Stimulated activated memory B cell treated with anti-CD40 and anti-IgM and Interleukin-4, amounts not matched to agents 10 μg/mL and 1 μg/mL and 100 μg/mL, for 72 hours (primary cell): ENCODE measurements around the gene TMEM9.
A peak's percentile ranks its signal among the peaks of the same experiment; 100 is the strongest.
"Not testable (repeated sequence)": the region's sequence is repeated elsewhere in the genome, so short reads cannot be mapped to it uniquely, and the experiment has no call there.

Experiments
- ATAC-seq: fragments of 150-1000 bp; cut with Tn5 transposase; 2 replicates; pipeline ENCODE4 v1.10.0; 2021
- H3K27ac Mint-ChIP-seq: one replicate; pipeline ENCODE4 v1.8.0; 2022; ENCODE audit warnings: mild to moderate bottlenecking, mixed read lengths
- H3K27me3 Mint-ChIP-seq: one replicate; pipeline ENCODE4 v1.8.0; 2022; ENCODE audit warnings: mixed read lengths
- H3K36me3 Mint-ChIP-seq: one replicate; pipeline ENCODE4 v1.8.0; 2022; ENCODE audit warnings: mixed read lengths
- H3K4me1 Mint-ChIP-seq: one replicate; pipeline ENCODE4 v1.8.0; 2022; ENCODE audit warnings: mixed read lengths
- H3K4me3 Mint-ChIP-seq: one replicate; pipeline ENCODE4 v1.8.0; 2022; ENCODE audit warnings: mild to moderate bottlenecking, moderate library complexity, mixed read lengths
- H3K9me3 Mint-ChIP-seq: one replicate; pipeline ENCODE4 v1.8.0; 2022; ENCODE audit warnings: mixed read lengths

The TMEM9 gene

GRCh38 chr1:201164645-201165044 is 10.4 kb upstream of the TMEM9 start:
- Mint-ChIP-seq H3K27ac (no peak overlapping the region), H3K4me3 (no peak overlapping the region), H3K27me3 (no peaks in the 10 kb centered on the region), H3K4me1 (no peaks in the 10 kb centered on the region), H3K36me3 (no peaks in the 10 kb centered on the region), H3K9me3 (no peaks in the 10 kb centered on the region)
- ATAC-seq = no peak

DNA sequence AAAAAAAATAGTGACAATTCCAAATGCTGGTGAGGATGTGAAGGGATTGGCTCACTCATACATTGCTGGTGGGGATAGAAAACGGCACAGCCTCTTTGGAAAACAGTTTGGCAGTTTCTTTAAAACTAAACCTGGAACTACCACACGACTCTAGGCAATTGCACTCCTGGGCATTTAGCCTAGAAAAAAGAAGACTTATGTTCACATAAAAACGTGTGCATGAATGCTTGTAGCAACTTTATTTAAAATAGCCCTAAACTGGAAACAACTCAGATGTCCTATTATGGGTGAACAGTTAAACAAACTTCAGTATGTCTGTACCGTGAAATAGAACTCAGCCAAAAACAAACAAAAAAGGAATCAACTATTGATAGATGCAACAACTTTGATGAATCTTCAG is 9.4 kb upstream of the TMEM9 start:
- no peak overlapping the region for H3K27ac Mint-ChIP-seq
- no peak for ATAC-seq
- H3K4me3 Mint-ChIP-seq = no peak overlapping the region
- peaks cover 6% of the 10 kb centered on the region for H3K27me3 Mint-ChIP-seq
- no peaks in the 10 kb centered on the region for H3K36me3 Mint-ChIP-seq
- H3K4me1 Mint-ChIP-seq = no peaks in the 10 kb centered on the region
- no peaks in the 10 kb centered on the region for H3K9me3 Mint-ChIP-seq

- not testable (repeated sequence) for H3K4me1 Mint-ChIP-seq, H3K9me3 Mint-ChIP-seq, H3K36me3 Mint-ChIP-seq, H3K27ac Mint-ChIP-seq, ATAC-seq, H3K4me3 Mint-ChIP-seq
- H3K27me3 Mint-ChIP-seq = peaks cover 13% of the 10 kb centered on the region
Measured at GRCh38 chr1:201163036-201163435, 8.8 kb upstream of the TMEM9 start.

DNA sequence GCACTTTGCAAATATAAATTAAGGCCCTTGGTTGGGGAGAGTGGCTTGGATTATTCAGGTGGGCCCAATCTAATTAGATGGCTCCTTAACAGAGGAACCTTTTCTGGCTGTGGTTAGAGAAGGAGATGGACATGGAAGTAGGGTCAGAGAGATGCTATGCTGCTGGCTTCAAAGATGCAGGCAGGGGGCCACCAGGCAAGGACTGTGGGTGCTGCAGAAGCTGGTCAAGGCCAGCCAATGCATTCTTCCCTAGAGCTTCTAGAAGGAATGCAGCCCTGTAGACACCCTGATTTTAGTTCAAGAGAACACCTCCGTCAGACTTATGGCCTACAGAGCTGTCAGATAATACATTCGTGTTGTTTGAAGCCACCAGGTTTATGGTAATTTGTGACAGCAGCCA is 3.7 kb upstream of the TMEM9 start:
- no peaks in the 10 kb centered on the region for H3K36me3 Mint-ChIP-seq
- no peak overlapping the region for H3K4me3 Mint-ChIP-seq
- no peak for ATAC-seq
- peaks cover 35% of the 10 kb centered on the region for H3K27me3 Mint-ChIP-seq
- no peaks in the 10 kb centered on the region for H3K9me3 Mint-ChIP-seq
- H3K4me1 Mint-ChIP-seq = peaks cover 13% of the 10 kb centered on the region
- no peak overlapping the region for H3K27ac Mint-ChIP-seq

DNA sequence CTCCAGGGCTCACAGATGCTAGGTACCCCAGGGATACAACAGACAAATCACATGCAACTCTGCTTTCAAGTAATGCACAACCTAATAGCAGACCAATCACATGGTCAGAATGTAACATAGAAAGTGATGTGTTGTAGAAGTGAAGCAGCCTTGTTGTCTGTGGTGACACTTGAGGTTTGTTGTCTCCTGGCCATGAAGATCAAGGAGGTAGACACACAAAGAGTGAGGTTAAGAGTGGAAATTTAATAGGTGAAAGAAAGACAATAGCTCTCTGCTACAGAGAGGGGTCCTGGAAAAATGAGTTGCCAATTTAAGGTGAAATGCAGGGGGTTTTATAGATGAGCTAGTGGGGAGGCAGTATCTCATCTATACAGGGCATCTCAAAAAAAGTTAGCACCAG is 2.5 kb upstream of the TMEM9 start:
- Mint-ChIP-seq H3K36me3 (peaks cover under 1% of the 10 kb centered on the region), H3K4me1 (peaks cover 13% of the 10 kb centered on the region), H3K27ac (no peak overlapping the region), H3K27me3 (peaks cover 35% of the 10 kb centered on the region), H3K9me3 (no peaks in the 10 kb centered on the region), H3K4me3 (no peak overlapping the region)
- no peak for ATAC-seq

- no peak overlapping the region for H3K27ac Mint-ChIP-seq
- H3K9me3 Mint-ChIP-seq = no peaks in the 10 kb centered on the region
- ATAC-seq = no peak
- peaks cover 35% of the 10 kb centered on the region for H3K27me3 Mint-ChIP-seq
- H3K36me3 Mint-ChIP-seq = peaks cover 5% of the 10 kb centered on the region
- no peak overlapping the region for H3K4me3 Mint-ChIP-seq
- peaks cover 13% of the 10 kb centered on the region for H3K4me1 Mint-ChIP-seq
Measured at GRCh38 chr1:201156346-201156745, 2.1 kb upstream of the TMEM9 start.

GRCh38 chr1:201155354-201155753 is 1.1 kb upstream of the TMEM9 start:
- no peak overlapping the region for H3K4me3 Mint-ChIP-seq
- ATAC-seq = no peak
- peaks cover 13% of the 10 kb centered on the region for H3K4me1 Mint-ChIP-seq
- H3K27ac Mint-ChIP-seq = no peak overlapping the region
- peaks cover 13% of the 10 kb centered on the region for H3K36me3 Mint-ChIP-seq
- H3K9me3 Mint-ChIP-seq = no peaks in the 10 kb centered on the region
- H3K27me3 Mint-ChIP-seq = peaks cover 35% of the 10 kb centered on the region

DNA sequence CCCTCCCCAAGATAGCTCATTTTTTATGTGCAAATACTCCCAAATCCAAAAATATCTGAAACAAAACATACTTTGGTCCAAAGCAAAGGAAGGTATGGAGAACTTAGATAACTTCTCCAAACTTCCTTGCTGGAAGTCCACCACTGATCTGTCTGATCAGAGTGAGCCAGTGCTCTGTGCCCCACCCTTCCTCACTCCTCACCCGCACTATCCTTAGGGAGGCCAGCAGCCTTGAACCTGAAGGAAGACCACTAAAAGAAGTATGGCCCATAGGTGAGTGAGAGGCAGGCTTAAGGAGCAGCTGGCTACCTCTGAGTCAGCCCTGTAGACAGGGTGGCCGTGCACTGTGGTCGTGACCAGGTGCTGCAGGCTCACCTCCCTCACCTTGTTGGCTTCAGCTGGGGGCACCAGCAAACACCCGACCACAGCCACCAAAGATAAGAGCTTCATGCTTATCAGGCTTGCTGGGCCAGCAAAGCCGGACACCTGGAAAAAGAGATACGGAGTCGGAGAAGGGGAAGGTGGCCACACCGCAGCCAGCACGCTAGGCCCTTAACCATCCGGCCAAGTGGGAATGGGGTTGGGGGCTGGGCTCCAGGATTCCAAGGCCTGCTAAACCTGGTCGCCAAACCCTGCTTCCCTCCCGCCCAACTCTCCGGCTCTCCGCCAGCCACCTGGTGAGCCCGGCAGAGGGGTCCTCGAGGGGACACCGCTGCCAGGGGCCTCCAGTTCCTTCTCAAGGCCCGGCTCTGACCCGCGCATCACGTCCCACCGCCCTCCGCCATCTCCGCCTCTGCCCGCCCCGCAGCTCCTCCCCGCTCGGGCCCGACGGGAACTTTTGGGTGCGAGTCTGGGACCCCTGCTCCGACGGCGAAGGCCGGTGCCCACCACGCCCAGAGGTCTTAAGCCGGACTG is 543 bp downstream of the TMEM9 start:
- Mint-ChIP-seq H3K27ac (peak overlapping the region; percentile 80), H3K4me3 (peak overlapping the region; percentile 81), H3K27me3 (peaks cover 29% of the 10 kb centered on the region), H3K4me1 (peaks cover 13% of the 10 kb centered on the region), H3K9me3 (no peaks in the 10 kb centered on the region), H3K36me3 (peaks cover 13% of the 10 kb centered on the region)
- ATAC-seq = peak; percentile 89

DNA sequence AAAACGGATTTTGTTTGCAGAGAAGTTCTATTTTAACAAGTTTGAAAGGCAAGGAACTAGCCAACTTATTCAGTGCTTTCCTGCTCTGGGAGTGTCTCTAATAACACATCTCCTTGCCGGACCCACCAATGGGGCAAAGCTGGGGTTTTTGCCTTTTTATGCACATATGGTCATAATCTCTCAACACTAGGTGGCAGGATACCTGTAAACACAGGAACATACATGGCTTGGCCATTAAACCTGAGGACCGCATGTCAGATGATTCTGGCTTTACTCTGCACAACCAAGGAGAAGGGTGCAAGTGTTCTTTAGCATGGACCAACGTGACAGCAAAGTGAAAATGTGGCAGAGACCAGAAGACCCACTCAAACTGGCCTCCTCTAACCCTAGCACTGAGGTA is 4.9 kb downstream of the TMEM9 start:
- Mint-ChIP-seq H3K27ac (no peak overlapping the region), H3K36me3 (peaks cover 44% of the 10 kb centered on the region), H3K4me3 (no peak overlapping the region), H3K4me1 (peaks cover 7% of the 10 kb centered on the region), H3K27me3 (no peaks in the 10 kb centered on the region), H3K9me3 (no peaks in the 10 kb centered on the region)
- no peak for ATAC-seq

DNA sequence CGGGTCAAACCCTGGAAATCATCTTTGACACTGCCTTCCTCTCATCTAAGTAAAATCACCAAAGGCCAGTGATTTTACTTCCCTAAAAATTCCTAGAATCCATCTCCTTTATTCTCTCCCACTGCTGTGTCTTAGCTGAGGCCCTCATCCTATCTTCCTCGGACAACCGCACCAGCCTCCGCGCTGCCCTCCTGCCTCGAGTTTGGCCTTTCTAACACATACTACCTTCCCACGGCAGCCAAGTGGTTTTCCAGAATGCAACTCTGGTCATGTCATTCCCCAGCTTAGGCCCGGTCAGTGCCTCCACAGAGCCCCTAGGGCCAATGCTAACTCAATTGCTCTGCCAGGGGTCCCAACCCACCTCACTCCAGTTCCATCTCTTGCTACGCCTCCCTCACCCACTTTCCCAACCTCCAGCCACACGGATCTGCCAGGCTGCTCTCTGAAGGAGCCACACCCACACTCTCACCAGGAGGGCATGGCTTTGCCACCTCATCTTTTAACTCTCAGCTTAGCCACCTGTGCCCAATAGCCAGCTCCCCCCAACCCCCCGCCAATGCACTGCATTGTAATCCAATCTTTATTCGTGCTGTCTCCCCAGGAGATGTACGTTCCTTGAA is 6.8 kb downstream of the TMEM9 start:
- Mint-ChIP-seq H3K27ac (no peak overlapping the region), H3K36me3 (peaks cover 62% of the 10 kb centered on the region), H3K27me3 (no peaks in the 10 kb centered on the region), H3K4me1 (no peaks in the 10 kb centered on the region), H3K9me3 (no peaks in the 10 kb centered on the region), H3K4me3 (no peak overlapping the region)
- no peak for ATAC-seq

DNA sequence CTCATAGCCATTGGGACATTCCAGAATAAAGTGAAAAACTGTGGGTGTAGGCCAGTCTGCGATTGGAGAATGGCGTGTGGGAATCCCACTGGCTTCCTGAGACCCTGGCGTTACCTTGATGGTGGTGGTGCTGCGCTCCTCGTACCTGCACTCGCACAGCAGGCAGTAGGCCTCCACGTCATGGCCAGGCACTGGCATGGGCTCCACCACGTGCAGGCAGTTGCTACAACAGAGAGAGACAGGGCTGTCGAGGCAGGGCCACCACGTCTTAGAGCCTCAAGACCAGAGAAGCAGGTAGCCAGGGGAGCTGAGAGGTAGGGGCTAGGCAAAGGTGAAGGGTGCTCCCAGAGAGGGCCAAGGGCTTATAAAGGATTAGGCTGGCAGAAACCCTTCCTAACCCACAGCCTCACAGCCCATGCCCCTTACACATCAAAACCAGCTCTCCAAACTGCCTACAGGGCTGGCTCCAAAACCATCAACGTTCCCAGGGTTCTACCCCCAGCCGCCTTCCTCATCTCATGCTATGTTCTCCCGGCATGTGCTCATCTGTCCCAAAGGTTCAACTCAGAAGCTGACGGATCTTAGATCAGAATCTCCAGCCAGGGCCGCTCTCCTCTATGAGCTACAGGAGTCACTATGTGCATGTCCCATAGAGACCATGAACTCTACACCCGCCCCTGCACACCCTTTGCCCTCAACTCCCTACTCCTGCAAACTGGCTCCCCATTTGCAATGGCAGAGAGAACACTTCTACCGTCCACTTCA is 7.5 kb downstream of the TMEM9 start:
- H3K27me3 Mint-ChIP-seq = no peaks in the 10 kb centered on the region
- no peak overlapping the region for H3K4me3 Mint-ChIP-seq
- H3K9me3 Mint-ChIP-seq = no peaks in the 10 kb centered on the region
- no peak overlapping the region for H3K27ac Mint-ChIP-seq
- no peaks in the 10 kb centered on the region for H3K4me1 Mint-ChIP-seq
- H3K36me3 Mint-ChIP-seq = peaks cover 69% of the 10 kb centered on the region
- ATAC-seq = no peak

DNA sequence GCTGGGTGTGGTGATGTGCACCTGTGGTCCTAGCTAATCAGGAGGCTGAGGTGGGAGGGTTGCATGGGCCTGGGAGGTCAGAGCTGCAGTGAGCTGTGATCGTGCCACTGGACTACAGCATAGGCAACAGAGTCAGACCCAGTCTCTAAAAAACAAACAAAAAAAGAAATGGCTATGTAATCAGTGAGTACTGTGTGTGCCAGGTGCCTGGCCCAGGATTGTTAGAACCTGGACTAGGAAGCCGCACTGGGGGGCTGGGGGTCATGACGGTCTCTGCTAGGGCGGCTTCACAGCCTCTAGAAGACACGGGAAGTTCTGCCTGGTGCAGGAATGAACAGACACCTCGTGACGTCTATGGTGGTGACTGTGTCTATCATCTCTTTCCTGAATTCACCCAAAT is 8.5 kb downstream of the TMEM9 start:
- Mint-ChIP-seq H3K27me3 (no peaks in the 10 kb centered on the region), H3K9me3 (no peaks in the 10 kb centered on the region), H3K4me1 (no peaks in the 10 kb centered on the region), H3K4me3 (no peak overlapping the region), H3K36me3 (peaks cover 63% of the 10 kb centered on the region), H3K27ac (no peak overlapping the region)
- ATAC-seq = no peak

GRCh38 chr1:201145132-201145531 is 9.1 kb downstream of the TMEM9 start:
- Mint-ChIP-seq H3K9me3 (no peaks in the 10 kb centered on the region), H3K4me1 (no peaks in the 10 kb centered on the region), H3K27me3 (no peaks in the 10 kb centered on the region), H3K36me3 (peaks cover 62% of the 10 kb centered on the region), H3K4me3 (no peak overlapping the region), H3K27ac (no peak overlapping the region)
- ATAC-seq = no peak

- no peak overlapping the region for H3K27ac Mint-ChIP-seq
- no peaks in the 10 kb centered on the region for H3K9me3 Mint-ChIP-seq
- no peak for ATAC-seq
- H3K27me3 Mint-ChIP-seq = no peaks in the 10 kb centered on the region
- peaks cover 66% of the 10 kb centered on the region for H3K36me3 Mint-ChIP-seq
- no peak overlapping the region for H3K4me3 Mint-ChIP-seq
- no peaks in the 10 kb centered on the region for H3K4me1 Mint-ChIP-seq
Measured at GRCh38 chr1:201144701-201145100, 9.6 kb downstream of the TMEM9 start.

DNA sequence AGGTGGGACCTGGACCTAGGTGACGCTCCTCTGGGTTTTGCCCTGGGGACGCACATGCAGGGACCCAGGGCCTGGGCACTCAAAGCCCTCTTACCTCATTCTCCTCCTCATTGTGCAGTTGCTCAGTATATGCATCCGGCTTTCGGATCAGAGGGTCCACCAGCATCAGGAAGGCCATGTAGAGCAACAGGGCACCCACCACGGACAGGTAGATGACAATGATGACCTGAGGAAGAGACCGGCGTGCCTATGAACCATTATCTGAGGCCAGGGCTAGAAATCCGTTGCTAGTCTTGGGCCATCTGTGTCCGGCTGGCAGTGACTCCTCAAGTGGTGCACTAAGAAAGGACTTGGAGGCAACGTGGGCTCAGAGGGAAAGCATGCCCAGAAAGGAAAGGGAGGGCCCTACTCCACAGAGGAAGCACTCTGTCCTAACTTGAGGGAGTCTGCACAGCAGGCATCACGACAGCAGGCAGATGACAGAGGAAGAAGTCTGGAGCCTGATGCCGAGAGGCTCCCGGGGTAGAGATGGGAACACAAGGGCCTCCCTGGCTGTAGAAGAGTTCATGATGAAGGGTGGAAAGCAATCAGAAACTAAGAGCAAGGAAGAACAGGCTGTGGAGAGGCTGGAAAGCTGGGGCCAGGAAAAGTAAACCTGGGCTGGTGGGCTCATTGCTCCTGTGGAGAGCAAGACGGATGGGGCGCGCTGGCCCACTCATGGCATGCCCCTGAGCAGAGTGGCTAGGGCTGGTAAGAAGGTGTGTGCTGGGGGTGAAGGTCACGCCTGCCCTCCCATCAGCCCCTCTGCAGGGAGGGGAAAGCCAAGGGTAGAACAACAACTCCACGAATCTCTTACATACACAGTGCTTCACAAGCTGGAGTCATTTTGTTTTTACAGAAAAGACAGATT is 10.3 kb downstream of the TMEM9 start:
- peaks cover 74% of the 10 kb centered on the region for H3K36me3 Mint-ChIP-seq
- ATAC-seq = no peak

More for the DNA sequence above, 10.3 kb downstream of the TMEM9 start:
- Mint-ChIP-seq H3K4me1 (no peaks in the 10 kb centered on the region), H3K4me3 (no peak overlapping the region), H3K27ac (no peak overlapping the region), H3K27me3 (no peaks in the 10 kb centered on the region), H3K9me3 (no peaks in the 10 kb centered on the region)
